AG08395 (cell line): ENCODE measurements around the gene USP2.

Source experiments
- DNase-seq: peaks from one replicate; pipeline ENCODE4 v3.0.0; 2012; ENCODE audit warnings: mixed read lengths, low spot score

Gene USP2, protein sequence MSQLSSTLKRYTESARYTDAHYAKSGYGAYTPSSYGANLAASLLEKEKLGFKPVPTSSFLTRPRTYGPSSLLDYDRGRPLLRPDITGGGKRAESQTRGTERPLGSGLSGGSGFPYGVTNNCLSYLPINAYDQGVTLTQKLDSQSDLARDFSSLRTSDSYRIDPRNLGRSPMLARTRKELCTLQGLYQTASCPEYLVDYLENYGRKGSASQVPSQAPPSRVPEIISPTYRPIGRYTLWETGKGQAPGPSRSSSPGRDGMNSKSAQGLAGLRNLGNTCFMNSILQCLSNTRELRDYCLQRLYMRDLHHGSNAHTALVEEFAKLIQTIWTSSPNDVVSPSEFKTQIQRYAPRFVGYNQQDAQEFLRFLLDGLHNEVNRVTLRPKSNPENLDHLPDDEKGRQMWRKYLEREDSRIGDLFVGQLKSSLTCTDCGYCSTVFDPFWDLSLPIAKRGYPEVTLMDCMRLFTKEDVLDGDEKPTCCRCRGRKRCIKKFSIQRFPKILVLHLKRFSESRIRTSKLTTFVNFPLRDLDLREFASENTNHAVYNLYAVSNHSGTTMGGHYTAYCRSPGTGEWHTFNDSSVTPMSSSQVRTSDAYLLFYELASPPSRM

DNA sequence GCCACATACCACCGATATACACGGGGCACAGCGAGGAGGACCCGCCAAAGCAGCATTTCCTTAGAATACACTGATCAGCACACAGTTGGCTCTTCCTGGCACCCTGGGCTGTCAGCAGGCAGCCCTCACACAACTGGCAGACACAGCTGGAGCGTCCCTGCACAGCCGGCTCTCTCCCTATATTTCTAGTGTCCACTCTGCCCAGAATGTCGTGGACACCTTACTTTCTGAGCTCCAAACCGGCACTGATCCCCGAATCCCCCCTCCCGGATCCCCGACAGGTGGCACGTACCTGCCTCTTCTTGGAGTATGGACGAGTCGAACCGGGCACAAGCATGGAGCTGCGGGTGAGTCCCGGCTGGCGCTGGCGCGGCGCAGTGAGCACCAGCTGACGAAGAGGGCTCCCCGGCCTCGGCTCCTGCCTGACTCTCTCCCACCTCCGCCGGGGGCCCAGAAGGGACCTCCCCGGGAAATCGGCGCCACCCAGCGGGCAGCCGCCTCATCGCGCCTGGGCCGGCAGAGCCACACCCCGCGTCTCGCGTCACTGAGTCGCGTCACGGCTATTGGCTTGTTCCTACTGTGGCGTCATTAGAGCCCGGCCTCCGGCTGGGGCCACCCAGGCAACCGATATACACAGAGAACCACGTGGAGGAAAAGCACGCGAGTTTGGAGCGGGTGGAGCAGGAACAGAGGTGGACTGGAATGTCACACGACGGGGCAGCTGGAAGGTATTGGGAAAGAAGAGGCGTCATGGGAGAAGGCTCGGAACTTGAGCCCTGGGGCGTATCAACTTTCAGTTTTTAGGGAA is at the start of gene USP2:
Gene USP2 (minus strand): TSS at position 510 of the 808 bp plus-strand sequence. CDS start 8,210 bp downstream, outside the sequence.
- DNase-seq, result peak; percentile 97

DNA sequence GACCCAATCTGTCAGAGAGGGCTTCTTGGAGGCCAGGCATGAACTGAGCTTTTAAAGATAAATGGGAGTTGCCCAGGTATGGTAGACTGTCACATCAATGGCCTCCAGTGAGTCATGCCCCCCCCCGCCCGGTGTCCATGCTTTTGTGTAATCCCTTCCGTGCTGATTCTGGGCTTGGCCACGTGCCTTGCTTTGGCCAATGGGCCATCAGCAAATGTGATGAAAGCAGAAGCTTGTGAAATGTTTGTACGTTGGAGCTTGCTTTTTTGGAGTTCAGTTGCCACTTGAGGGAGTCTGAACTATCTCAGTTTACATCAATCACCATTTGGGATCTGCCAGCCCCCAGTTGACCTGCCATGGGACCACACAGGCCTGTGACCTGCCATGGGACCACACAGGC is 45.8 kb upstream of the USP2 start:
- DNase-seq, result no peak

DNA sequence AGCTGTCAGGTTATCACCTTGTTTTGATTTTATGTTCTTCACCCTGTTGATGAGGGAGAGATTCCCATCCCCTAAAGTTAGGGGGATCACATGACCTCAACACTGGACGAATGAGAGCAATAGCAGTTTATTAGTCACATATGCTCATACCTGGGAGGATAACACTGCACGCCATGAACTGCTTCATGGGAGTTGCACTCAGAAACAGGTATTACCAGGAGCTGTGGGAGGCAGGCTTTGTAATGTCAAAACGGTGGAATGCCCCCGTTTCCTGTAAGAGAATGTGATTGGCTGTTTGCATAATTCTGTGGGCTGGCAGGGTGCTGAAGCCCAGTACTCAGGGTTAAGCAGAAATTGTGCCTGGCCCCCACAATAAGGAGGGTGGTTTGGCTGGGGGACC is 44.7 kb upstream of the USP2 start:
- DNase-seq, result no peak

DNA sequence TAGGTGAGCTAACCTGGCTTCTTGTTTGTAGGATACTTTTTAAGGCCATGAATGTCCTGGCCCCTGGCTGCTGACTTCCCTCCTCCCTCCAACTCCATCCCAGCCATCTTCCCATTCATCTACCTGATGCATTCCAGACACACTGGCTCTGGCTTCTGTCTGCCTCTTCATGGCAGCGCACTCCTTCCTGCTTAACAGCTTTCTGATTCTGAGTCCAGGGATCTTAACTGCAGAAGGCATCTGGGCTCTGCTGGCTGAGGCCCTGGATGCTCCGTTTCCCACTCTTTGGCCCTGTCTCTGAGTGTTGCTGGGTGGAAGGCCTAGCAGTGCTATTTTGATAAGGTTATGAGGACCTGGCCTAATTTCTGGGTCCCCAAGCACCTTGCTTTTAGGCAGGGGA is 43.3 kb upstream of the USP2 start:
- no peak for DNase-seq

DNA sequence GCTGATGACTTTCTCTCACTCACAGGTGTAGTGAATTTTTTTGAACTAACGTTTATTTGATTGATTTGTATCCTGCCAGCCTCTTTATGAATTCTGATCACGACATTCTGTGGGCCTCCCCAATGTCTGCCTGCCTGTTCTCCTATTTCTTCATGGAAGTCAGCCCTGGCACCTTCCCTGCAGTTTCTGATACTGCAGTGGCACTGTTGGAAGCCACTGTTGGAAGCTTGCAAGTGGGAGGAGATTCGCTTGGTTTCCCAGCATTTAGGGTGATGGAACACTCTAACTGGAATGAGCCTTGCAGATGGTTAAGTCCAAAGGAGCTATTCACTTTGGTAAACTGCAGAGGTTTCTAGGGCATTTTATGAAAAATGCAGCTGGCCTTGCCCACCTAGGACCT is 42.8 kb upstream of the USP2 start:
- DNase-seq, result no peak

DNA sequence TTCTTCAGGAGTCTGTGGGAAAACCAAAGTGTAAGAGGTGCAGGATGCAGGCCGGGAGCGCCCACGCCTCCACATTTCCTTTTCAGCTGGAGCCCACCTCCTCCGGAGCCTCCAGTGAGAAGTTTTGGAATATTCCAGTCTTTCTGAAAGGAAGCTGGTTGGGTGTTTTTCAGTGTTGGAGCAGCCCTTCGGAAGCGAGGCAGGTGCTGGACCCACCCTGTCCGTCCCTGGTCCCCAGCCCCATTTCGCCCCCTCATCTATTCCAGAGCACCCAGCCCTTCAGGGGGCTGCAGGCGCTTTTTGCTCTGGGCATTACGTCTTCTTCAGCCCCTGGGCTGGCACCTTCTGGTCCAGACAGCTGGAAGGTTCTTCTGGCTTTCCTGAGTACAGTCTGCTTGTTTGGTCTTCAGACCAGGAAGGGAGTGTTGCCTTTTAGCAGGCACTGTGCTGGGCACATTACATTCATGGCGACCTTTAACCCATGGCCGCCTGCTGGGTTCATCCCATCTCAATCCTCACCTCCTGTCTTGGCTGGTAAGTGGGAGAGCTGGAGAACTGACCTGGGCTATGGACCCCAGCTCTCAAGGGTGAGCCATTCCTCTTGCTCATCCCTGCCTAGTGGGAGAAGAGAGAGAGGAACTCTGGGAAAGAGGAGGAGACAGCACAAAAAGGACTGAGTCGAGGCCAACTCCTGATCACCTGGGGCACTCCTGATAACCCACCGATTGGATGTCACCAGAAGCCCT is 42.2 kb upstream of the USP2 start:
- DNase-seq, result no peak

DNA sequence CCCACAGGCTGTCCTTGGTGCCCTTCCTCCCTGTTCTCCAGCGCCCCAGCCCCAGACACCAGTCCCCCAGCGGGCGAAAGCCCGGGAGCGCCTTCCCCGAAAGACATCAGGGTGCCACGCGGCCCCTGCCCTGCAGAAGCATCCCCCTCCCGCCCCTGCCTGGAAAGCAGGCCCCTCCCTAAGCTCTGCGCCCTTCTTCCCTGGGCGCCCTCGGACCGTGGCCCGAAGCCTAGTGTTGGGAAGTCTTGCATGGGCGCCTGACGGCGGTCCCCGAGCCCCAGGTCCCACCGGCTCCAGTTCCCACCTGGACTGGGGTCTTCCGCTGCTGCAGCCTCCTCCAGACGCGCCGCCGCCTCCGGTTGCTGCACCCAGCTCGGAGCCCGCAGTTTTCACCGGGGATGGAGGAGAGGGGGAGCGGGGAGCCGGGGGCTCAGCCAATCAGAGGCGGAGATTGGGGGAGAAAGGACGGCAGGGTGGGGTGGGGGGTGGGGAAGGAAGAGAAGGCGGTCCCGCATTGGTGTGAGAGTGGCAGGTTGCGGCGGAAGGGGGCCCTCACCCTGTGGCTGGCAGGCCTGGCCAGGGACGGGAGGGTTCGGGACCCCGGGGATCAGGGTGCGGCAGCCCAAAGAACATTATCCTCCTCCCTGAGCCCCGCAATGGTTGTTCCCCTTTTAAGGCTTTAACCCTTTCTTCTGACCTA is 41.5 kb upstream of the USP2 start, which contains the start of gene THY1:
Gene THY1 (minus strand): TSS at position 364 of the 700 bp plus-strand sequence. CDS start 2,267 bp downstream, outside the sequence.
- peak; percentile 87 for DNase-seq

DNA sequence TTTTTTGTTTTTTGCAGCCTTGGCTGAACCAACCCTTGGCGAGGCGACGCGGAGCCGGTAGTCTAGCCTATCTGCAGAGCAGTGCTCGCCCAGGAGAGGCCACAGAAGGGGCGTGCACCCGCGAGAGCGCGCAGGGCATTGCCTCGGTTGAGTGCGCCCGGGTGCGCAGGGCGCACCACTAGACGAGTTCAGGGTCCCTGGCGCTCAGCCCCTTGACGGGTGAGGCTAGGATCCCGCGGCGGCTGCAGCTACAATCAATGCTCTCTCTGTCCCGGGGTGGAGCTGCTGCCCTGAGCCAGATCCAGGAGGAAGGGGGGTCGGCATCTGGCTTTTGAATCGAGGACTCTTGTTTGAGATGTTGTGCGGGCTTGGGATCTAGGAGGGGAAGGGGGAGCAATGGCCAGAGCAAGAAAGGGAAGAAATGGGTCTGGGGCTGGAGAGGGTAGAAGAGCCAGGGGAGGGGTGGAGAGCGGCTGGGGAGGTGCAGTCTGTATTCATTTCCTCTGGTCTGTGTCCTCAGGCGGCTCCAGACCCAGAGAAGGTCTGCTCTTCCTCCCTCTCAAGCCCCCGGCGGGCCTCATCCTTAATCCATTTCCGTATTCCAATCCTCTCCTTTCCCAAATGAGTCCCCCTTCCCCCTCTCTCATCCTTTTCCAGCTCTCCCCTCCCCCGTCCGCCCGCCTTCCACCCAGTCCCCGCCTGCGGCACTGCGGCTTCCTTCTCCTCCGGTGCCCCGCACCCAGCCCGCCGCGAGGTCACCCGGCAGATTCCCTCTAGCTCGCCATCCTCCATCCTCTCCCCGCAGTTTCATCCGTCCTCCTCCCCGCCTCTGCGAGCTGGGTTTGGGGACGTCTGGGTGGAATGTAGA is 40.7 kb upstream of the USP2 start:
- peak; percentile 40 for DNase-seq

DNA sequence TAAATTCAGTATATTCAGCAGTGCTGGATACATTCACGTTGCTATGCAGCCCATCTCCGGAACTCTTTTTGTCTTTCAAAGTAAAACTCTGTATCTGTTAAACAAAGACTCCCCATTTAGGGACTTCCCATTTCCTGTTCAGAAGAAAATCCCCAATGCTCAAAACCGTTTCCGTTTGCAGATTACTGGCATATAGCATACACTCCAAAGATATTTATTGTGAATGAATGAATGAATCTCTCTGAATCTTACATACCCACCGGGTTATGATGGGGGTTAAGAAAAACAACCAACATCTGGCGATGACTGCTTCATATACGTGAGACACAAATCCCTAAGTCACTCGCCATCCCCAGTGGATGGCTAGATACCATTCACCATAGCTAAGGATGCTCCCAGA is 39.9 kb upstream of the USP2 start:
- DNase-seq, result no peak

DNA sequence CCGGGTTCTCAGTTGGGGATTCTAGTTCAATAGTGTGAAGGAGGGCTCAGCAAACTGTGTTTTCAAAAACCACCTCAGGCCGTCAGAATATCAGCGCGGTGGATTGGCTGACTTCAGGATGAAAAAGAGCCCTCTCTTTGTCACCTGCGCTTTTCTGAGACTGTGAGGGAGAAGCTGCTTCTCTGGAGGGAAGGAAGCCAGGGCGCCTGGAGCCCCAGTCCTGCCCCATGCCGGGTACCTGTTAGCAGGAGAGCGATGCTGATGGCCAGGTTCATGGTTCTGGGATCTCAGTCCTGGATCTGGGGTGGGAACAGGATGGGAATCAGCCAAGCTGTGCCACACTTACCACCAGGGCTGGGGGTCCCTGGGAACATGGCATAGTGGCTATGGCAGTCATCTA is 39.1 kb upstream of the USP2 start:
- DNase-seq, result peak; percentile 0

DNA sequence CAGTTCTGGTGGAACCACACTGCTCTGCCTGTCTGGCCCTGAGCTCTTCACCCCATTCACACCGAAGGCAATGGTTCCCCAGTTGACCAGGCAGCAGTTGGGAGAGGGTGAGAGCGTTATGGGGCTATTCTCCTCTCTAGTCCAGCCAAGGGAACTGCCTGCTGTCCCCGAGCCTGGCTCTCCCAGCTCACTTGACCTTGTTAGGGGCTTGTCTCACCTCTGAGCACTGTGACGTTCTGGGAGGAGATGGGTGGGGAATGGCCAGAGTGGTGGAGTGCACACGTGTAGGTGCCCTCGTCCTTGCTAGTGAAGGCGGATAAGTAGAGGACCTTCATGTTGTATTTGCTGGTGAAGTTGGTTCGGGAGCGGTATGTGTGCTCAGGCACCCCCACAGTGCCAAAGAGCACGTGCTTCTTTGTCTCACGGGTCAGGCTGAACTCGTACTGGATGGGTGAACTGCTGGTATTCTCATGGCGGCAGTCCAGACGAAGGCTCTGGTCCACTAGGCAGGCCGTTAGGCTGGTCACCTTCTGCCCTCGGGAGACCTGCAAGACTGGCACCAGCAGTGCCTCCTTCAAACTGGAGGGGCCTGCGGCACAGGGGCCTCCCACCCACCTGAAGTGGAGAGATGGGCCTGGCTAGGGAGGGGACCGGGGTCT is 38.5 kb upstream of the USP2 start:
- no peak for DNase-seq

DNA sequence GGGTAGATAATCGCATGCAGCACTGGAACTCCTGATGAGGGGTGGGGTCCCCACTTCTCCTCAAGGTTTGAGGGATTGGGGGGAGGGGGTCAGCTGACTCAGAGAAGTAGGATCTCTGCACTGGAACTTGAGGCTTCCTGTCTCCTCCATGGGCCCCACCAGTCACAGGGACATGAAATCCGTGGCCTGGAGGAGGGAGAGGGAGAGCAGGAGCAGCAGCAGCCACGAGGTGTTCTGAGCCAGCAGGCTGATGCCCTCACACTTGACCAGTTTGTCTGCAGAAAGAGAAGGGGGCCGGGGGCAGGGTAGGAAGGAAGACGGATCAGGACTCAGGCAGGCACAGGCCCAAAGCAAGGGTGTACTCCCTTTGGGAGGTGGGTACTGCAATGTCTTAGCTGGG is 37.8 kb upstream of the USP2 start:
- no peak for DNase-seq

DNA sequence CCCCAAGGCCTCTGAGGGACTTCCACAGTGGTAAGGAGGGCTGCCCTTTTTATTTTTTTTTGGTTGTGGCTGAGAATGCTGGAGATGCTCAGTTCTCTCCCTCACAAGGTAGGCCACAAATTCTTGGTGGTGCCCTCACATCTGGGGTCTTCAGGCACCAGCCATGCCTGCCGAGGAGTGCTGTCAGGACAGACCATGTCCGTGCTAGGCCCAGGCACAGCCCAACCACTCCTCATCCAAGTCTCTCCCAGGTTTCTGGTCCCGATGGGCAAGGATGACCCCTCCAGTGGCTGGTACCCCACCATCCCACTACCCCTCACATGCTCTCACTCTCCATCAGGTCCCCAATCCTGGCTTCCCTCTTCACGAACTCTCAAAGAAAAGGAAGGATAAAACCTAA is 37.3 kb upstream of the USP2 start:
- no peak for DNase-seq

DNA sequence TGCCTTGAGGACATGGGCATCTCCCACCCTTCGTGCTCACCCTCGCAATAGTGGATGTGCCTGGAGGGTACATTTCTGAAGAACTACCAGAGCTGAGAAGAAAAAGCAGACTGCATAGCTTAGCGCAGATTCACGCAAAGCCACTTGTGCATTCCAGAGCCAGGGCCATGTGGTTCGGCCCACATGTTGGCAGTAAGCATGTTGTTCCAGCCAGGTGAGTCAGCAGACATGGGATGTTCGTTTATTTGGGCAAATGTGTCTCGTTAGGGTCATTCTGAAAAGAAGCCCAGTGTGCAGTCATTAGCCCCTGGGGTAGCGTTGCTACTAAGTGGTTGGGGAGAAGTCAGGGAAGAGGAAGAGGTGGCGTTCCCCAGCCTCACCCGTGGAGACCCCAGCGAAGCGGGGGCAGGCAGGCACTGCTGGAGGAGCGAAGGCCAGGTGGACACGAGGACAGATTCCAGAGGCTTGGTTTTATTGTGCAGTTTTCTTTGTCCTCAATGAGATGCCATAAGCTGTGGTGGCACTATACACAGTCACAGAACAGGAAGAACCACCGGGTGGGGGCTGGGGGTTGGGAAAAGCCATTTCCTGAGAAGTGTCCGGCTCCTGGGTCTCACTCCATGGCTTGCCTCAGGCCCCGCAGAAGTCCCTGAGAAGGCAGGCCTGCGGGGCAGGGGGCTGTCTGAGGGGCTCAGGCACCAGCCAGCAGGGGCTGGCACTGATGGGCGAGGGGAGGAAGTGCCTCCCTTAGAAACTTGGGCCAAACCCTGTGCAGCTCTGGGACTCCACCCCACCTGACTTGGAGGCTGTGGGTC is 36.4 kb upstream of the USP2 start:
- DNase-seq, result peak; percentile 91

DNA sequence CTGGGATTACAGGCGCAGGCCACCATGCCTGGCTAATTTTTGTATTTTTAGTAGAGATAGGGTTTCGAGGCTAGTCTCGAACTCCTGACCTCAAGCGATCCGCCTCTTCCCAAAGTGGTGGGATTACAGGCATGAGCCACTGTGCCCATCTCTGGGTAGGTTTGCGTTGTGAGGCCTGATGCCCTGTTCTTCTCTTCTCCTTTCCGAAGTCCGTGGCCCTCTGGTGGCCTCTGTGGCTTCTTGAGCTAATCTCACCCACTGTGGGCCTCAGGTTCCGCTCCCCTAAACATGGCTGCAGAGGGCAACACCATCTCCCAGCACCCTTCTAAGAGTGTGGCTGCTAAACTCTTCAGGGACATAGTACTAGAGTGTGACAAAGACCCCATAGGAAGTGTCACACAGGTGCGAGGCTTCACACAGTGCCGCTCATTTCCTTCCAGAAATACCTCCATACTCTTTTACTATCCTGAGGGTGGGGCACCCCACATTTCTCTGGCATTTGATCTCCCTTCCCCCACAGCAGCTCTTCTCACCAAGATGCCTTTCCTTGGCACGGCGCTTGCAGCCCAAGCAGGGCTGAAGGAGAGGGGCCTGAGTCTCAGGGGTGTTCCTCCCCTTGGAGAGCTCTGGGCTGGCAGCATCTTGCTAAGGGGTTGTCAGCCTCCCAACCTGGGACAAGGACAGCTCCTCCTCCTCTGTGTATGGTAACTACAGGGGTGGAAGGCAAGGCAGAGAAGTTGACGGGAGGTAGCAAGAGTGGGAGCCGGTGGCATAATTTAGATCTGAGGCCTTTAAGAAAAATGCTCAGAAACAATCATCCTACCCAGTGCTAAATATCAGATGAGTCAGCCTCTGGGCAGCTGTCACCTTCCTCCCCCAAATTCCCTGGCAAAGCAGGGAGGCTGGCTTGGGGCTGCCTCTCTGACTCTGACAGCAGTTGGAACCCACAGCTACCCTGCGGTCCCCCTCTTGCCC is 35.4 kb upstream of the USP2 start:
- peak; percentile 77 for DNase-seq

DNA sequence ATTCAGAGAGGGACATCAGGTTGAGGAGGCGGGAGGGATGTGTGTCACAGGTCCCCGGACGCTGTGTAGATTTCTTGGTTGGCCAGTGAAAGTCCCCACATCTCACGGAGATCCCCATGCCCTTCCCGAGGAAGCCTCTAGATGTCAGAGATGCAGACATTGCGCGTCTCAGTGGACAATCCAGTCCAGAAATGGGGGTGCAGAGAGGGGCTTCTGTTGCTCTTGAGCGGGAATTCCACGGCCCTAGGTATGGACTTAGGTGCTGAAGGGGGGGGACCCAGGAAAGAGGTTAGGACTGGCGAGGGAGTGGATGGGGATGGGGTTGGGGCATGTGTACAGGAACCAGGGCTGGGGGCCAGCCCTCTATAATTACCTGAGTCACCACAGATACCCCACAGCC is 34.5 kb upstream of the USP2 start:
- DNase-seq, result peak; percentile 1

DNA sequence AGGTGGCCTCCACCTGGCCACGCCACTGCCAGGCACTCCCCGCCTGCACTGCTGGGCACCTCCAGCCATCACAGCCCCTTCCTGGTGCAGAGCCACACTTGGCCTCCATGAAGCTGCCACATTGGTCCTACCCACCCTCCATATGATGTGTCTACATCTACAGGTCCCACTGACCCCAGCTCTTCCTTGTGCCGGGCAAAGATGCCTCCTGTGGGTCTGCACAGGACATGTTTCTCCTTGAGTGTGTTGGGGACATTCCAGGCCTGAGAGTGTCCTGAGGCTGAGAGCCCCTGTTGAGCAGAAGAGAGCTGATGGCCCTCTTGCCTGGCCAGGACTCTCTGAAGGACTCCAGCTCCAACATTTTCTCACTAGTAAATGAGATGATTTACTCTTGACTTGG is 34.0 kb upstream of the USP2 start:
- DNase-seq, result peak; percentile 1

DNA sequence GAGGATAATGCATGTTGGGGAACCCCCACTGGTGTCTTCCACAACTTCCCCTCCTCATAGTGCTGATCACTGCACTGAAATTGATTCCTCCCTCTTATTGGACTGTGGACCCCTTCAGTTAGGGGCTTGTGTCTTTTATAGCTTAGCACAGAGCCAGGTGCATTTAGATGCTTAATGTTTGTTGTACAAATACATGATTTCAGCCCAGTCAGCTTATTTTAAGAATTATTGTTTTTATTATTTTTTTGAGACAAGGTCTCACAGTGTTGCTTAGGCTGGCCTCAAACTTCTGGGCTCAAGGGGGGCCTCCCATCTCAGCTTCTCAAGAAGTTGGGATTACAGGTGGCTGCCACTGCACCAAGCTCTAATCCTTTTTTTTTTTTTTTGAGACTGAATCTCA is 33.2 kb upstream of the USP2 start:
- no peak for DNase-seq
